Measurements from ENCODE around the gene NHSL1.

DNA sequence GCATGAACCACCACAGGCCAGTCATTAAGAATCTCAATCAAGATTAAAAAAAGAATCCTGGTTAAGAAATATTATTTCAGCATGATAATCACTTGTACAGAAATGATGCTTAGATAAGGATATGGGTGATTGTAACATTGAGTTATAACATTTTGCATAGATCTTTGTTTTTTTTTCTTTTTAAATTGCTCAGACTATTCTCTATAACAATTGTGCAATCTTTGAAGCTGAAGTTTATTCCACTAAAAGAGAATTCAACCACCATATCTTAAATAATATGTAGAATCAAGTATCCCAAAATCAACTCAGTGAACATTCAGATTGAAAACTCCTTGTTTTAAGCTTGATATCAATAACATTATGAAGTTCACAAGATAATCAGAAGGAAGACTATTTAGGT is 122.3 kb downstream of the NHSL1 start:
- TF ChIP-seq, protein P1, sequence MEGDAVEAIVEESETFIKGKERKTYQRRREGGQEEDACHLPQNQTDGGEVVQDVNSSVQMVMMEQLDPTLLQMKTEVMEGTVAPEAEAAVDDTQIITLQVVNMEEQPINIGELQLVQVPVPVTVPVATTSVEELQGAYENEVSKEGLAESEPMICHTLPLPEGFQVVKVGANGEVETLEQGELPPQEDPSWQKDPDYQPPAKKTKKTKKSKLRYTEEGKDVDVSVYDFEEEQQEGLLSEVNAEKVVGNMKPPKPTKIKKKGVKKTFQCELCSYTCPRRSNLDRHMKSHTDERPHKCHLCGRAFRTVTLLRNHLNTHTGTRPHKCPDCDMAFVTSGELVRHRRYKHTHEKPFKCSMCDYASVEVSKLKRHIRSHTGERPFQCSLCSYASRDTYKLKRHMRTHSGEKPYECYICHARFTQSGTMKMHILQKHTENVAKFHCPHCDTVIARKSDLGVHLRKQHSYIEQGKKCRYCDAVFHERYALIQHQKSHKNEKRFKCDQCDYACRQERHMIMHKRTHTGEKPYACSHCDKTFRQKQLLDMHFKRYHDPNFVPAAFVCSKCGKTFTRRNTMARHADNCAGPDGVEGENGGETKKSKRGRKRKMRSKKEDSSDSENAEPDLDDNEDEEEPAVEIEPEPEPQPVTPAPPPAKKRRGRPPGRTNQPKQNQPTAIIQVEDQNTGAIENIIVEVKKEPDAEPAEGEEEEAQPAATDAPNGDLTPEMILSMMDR (IDR thresholded peaks at IDR 0.05): no peak
- TF ChIP-seq POLR2A (IDR thresholded peaks at IDR 0.05): no peak

Measured in ovary (tissue), 3 donors.